Fibroblast of mammary gland (primary cell): ENCODE results near the gene TTC39C.

Experiments
- DNase-seq: peaks from one replicate; pipeline ENCODE4 v3.0.0-alpha.2; 2010; ENCODE audit warnings: low read depth
- H3K4me3 ChIP-seq: 2 replicates; pipeline ENCODE4 v1.5.1; 2011; ENCODE audit warnings: low read depth, mild to moderate bottlenecking, low read length, moderate library complexity; ENCODE audit not compliant: control insufficient read depth
- TF ChIP-seq, protein P1 (sequence below): conservative IDR thresholded peaks from 2 replicates; pipeline ENCODE4 v1.5.1; 2011; ENCODE audit warnings: low read depth, low read length, inconsistent platforms; ENCODE audit not compliant: control insufficient read depth, insufficient read depth

Gene TTC39C

DNA sequence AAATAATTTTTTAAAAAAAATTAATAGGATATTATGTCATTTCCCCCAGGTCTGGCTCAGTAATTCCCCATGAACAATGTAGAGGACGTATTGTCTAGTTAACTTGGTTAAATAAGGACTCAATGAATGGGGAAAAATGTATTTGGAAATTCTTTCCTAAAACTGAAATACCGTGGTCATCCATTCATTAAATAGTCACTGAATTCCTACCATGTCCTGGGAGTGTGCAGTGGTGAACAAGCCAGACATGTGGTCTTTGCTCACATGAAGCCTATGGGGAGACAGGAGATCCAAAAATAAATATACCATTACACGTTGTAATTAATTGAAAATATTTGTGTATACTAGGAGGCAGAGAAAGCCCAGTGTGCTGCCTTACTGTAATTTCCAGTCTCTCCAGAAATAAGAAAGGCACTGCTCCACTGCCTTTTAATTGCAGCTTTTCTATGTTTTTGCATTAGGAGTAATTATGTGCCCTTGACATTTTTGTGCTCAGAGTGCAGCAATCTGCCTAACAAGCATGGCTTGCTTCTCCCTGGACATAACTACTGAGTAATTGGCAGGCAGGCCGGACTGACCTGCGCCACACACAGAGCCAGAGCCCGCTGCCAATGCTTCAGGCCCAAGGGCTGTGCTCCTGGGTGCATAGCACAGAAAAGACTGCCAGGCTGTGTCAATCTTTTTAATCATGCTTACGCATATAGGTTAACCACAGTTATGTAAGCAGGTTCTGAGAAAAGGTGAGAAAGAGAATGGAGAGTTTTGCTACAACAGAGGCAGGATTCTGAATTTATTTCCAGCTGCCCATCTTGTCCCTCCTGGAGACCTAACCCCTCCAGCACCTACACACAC, 22.2 kb upstream of the TTC39C start:
- no peak for DNase-seq
- TF ChIP-seq, protein P1, sequence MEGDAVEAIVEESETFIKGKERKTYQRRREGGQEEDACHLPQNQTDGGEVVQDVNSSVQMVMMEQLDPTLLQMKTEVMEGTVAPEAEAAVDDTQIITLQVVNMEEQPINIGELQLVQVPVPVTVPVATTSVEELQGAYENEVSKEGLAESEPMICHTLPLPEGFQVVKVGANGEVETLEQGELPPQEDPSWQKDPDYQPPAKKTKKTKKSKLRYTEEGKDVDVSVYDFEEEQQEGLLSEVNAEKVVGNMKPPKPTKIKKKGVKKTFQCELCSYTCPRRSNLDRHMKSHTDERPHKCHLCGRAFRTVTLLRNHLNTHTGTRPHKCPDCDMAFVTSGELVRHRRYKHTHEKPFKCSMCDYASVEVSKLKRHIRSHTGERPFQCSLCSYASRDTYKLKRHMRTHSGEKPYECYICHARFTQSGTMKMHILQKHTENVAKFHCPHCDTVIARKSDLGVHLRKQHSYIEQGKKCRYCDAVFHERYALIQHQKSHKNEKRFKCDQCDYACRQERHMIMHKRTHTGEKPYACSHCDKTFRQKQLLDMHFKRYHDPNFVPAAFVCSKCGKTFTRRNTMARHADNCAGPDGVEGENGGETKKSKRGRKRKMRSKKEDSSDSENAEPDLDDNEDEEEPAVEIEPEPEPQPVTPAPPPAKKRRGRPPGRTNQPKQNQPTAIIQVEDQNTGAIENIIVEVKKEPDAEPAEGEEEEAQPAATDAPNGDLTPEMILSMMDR, result no peak
- no peak overlapping the region for H3K4me3 ChIP-seq

DNA sequence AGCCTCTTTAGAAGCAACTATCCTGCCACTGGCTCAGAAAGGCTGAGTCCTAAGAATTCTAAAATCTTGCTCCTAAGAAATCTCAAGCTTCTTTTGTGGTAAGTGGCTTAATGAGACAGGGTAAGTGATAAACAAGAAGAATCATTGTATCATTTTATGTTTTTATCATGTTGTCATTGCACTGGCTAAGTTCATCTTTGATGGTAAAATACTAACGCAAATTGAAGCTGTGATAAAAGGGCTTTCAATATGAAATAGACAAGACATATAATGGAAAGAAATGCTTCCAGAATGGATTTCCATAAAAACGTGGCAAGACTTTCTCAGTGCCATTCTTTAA, 21.6 kb upstream of the TTC39C start:
- DNase-seq, result no peak
- H3K4me3 ChIP-seq, result no peak overlapping the region
- TF ChIP-seq, protein P1, result no peak

DNA sequence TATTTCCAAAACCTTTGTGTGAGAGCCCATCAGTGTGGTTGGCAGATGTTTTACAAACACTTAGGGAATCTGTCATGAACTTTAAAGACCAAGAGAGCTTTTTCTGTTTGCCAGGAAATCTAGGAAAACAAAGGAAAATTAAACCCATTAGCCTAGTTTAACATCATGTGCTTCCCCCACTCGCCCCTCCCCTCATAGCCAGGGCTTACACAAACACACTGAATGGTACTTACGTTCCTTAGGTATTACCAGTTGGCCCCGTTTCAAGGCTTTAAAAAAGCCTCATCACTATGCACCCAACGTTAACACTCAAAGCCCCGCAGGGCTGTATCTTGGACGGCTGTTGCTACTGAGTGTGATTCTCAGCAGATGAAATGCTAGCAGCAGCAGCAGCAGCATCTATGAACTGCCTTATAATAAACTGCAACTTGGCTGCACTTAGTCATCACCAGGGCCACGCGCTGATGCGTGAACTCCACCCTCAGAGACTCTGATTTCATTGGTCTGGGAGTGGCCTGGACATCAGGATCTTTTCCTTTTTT, 20.1 kb upstream of the TTC39C start:
- no peak overlapping the region for H3K4me3 ChIP-seq
- TF ChIP-seq, protein P1, result no peak
- peak; percentile 83 for DNase-seq

DNA sequence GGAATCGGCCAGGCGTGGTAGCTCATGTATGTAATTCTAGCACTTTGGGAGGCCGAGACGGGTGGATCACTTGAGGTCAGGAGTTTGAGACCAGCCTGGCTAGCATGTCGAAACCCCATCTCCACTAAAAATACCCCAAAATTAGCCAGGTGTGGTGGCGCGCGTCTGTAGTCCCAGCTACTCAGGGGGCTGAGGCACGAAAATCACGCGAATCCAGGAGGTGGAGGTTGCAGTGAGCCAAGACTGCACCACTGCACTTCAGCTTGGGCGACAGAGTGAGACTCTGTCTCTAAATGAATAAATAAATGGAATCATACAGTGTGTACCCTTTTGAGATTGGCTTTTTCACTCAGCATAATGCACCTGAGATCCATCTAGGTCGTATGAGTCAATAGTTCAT, 19.4 kb upstream of the TTC39C start:
- TF ChIP-seq, protein P1, result no peak
- H3K4me3 ChIP-seq, result no peak overlapping the region
- no peak for DNase-seq

DNA sequence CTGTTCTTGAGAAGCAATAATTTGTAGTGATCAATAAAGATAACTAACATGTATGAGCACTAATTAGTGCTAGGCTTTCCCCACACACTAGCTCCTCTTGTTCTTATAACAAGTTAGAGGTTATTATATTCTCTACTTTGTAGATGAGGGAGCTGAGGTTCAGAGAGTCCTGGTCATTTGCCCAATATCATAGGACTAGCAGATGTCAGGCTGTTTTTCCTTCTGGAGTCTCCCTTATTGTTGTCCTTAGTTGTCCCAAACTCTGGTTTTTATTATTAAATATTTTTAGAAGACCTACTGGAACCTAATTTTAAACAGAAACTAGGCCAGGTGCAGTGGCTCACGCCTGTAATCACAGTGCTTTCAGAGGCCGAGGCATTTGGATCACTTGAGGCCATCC, 16.5 kb upstream of the TTC39C start:
- TF ChIP-seq, protein P1, result no peak
- no peak for DNase-seq
- no peak overlapping the region for H3K4me3 ChIP-seq

DNA sequence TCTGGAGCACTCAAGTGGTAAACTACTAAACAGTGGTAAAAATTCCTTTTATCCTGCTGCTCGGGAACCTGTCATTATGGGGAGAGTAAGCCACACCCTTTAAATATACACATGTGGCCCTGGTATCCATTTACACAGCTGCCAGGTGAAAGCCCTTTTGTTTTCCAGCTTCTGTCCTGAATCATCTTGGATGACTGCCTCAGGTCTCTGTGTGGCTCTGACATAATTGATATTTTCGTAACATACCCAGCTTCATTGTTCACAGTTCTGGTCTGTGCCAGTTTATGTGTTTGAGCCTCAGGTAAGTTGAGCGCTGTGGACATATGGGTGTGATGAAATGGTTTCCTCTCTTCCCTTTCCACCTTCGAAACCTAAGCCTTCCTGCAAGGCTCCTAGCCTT, 15.7 kb upstream of the TTC39C start:
- H3K4me3 ChIP-seq, result no peak overlapping the region
- no peak for DNase-seq
- TF ChIP-seq, protein P1, result no peak
